GM19324 (cell line): ENCODE data around the gene MVB12B.

ENCODE experiments used
- ATAC-seq: cut with Tn5 transposase; IDR thresholded peaks from one replicate; pipeline ENCODE4 v1.9.1; 2021; ENCODE audit warnings: mild to moderate bottlenecking, moderate library complexity; ENCODE audit not compliant: unreplicated experiment, low FRiP score

The MVB12B gene

DNA sequence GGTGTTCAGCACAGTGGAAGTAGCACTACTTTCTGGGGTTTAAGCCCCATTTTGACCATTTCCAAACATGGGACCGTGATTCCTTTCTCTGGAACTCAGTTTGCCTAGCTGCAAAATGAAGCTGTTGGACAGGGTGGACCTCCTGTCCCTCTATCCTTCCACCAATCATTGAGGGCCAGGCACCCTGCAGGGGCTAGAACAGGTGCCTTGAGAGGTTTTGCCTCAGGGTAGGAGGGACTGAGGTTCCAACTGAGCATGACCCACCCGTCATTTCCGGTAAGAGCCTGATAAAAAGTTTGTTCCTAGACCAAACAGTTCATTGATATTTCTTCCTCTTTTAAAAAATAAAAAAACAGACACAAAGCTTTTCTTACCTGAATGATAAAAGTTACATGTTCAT is 116.5 kb downstream of the MVB12B start:
- ATAC-seq: no peak

- ATAC-seq: no peak
Observed at GRCh38 chr9:126448136-126448535, 121.5 kb downstream of the MVB12B start.

DNA sequence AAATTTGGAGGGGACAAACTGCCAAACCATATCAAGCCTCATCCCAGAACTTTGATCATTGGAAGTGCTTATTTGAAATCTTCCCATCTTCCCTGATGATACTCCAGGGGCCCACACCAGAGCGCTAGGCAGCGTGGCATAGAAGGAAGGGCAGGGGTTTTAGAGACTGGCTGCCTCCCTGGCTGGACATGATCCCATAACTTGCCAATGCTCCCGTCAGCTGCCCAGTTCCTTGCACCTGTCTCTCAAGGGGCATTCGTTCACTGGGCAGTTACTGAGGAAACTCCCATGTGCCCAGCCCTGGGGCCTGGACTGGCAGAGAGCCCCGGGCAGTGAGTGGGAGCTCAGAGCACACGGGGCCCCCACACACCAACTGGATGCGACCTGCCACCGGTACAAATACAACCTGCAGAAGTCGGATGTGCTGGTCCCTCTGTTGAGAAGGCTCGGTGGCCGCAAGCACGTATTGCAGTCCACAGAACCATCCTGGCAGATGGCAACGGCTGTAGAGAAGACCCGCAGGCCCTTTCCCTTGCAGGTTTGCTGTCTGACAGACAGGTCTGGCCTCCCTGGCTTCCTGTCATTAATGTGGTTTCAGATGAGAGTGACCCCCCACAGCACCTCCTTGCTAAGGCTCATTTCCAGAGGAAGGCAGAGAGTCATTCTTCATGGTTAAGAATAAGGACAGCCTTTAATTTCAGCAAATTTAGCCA is 122.4 kb downstream of the MVB12B start:
- ATAC-seq: no peak

- no peak for ATAC-seq
Observed at GRCh38 chr9:126449725-126450667, 123.4 kb downstream of the MVB12B start.

- ATAC-seq: no peak
Observed at GRCh38 chr9:126450668-126451205, 124.1 kb downstream of the MVB12B start.

GRCh38 chr9:126451316-126451885 is 124.8 kb downstream of the MVB12B start:
- no peak for ATAC-seq

DNA sequence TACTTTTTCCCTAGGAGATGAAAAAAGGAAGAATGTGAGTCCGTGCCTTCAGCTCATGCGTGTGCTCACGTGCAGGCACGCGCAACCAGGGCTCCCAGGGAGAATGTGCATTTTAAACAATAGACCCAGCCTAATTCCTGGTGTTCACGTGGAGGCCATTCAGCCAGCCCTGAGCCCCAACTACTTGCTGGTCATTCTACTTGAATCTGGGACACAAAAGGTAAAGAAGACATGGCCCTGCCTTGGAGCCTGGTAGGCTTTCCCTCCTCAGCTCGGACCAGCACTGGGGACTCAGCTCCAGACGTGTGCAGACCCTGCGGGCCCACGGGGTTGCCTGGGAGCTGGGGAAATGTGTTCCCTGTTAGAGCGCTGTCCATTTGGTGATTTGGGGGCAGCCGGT is 125.5 kb downstream of the MVB12B start:
- ATAC-seq: no peak

GRCh38 chr9:126453156-126453963 is 126.7 kb downstream of the MVB12B start:
- no peak for ATAC-seq

- ATAC-seq: no peak
Observed at GRCh38 chr9:126454215-126454614, 127.6 kb downstream of the MVB12B start.

- ATAC-seq: no peak
Observed at GRCh38 chr9:126454795-126455194, 128.2 kb downstream of the MVB12B start.

DNA sequence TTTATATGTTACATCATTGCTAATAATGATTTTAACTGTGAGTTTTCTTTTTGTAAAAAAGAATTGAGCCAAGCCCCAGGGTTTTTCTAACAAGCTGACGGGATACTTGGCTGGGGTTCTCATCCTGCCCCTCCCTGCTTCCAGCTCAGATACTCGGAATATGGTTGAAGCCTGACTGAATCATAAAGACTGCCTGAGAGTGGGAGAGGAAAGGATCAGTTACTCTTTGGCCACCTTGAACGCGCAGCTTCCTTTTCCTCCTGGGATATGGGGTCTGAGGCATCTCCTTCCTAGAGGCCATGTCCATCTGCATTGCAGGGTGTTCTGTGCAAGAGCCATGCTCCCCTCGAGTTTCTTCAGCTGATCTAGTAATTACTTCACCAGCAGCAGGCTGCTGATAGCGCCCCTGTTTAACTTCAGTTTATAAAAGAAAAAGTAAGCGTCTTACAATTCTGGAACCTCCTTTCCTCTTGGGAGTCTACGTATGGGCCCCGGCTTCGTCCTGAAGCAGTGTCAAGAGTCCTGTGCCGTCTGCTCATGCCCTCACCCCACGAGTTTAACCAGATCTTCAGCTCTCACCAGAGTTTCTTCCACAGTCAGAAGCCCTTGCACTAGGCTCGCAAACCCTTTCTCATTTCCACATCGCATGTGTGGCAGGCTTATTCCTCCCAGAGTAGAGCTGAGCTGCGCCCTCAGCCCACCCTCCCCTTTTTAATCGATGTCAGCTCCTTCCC is 130.0 kb downstream of the MVB12B start:
- ATAC-seq: no peak

DNA sequence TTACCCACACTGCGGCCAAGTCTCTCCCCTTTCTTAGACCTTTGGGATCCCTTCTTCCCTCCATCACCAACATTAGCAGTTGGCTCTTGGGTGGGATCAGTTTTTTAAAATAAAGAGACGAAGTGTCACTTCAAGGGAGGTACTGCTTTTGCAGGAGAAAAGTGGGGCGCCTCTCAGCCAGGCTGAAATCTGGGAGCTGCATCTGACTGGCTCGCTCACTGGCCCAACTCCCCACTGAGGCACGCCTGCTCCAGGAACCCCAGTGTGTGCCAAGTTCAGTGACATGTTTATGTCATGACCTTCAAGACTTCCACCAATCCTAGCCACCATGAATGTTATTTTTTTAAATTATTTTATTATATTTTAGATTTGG is 130.5 kb downstream of the MVB12B start:
- ATAC-seq: no peak

GRCh38 chr9:126457890-126458289 is 131.3 kb downstream of the MVB12B start:
- ATAC-seq: no peak

- ATAC-seq: no peak
Observed at GRCh38 chr9:126459126-126459525, 132.5 kb downstream of the MVB12B start.

DNA sequence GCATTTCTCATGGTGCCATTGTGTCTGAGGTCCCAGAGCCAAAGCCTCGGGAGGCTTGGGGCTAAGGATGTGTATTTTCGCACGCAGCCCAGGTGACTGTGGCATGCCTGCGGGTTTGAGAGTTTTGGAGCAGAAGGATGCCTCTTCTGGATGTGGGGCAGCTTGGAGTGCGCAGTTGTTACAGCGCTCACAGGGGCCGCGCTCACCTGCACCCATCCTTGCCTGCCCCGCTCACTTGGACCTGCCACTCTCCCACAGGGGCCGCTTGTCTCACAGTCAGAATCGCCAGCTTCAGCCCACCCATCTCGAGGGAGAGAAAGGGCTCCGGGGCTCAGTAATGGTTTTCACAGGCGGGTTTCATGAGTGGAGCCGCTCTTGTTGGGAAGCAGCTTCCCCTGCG is 132.9 kb downstream of the MVB12B start:
- ATAC-seq: no peak

GRCh38 chr9:126459965-126460843 is 133.6 kb downstream of the MVB12B start:
- ATAC-seq: no peak

DNA sequence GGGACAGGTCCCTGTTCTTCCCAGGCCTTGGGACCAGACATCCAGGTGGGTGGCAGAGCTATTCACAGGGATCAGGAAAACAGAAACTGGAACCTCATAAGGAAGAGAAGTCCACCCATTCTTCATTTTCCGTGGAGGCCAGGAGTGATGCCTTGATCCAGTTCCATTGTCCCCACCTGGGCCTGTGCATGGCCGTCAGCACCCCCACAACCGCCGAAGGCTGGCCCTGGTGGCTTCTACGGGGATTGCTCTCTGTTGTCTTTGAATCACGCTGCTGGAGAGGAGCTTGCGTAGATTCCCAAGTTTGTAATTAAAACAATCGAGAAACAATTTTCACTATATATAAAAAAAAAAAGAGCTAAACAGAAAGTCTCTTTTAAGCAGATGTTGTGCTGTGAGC is 134.4 kb downstream of the MVB12B start:
- ATAC-seq: no peak

GRCh38 chr9:126461608-126462007 is 135.0 kb downstream of the MVB12B start:
- ATAC-seq: no peak

DNA sequence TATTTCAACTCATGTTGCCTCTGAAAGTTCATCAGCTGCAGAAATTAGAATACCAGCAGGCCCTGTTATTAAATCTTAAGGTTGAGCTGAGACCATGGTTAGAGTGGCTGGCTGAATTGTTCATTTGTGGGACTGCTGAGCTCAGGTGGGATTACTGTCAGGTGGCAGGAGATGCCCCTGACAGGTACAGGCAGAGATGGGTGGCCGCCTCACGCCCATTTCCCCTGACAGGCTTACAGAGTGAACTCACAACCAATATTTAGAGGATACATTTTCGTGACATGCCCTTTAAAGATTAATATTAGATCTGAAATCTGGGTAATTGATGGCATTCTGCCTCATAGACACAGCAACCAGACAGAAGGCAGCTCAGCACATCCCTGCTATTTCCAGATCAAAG is 136.0 kb downstream of the MVB12B start:
- no peak for ATAC-seq
